ENCODE measurements around the gene TMEM39A. TPM values are rescaled to one million over a fixed set of nuclear protein-coding genes. Genes with fewer than 3 reads are reported as not detected.

The TMEM39A gene
- total RNA-seq, 2 experiments from 2014 or later, result 54.1 to 58.0 TPM

GRCh38 chr3:119443179-119443578 is 20.2 kb downstream of the TMEM39A start:
- Mint-ChIP-seq H3K9me3 (no peaks in the 10 kb centered on the region), H3K36me3 (ENCODE audit: low read depth) (peaks cover 85% of the 10 kb centered on the region), H3K4me1 (ENCODE audit: low read depth) (no peaks in the 10 kb centered on the region), H3K27ac (no peak overlapping the region), H3K4me3 (no peak overlapping the region), H3K27me3 (no peaks in the 10 kb centered on the region)
- DNase-seq (no peak), ATAC-seq (ENCODE audit: poor library complexity) (no peak)
- Histone ChIP-seq H3K27me3 (ENCODE audit: control insufficient read depth in 1 of 2, insufficient read depth in 2 of 2, low read length in 2 of 2) (no peaks in the 10 kb centered on the region), H3K4me3 (ENCODE audit: low read length) (no peak overlapping the region), H3K27ac (ENCODE audit: low read depth in 1 of 2, low read length in 2 of 2) (no peak overlapping the region), H3K4me1 (ENCODE audit: insufficient read depth, low read length) (no peaks in the 10 kb centered on the region), H3K36me3 (ENCODE audit: insufficient read depth, low read length) (peaks cover 47% of the 10 kb centered on the region), H3K9me3 (ENCODE audit: control insufficient read depth in 1 of 2, insufficient read depth in 1 of 2, low read length in 2 of 2) (no peaks in the 10 kb centered on the region)
- intact Hi-C loops (cut with DNase I, micrococcal nuclease), result no loop called here
- TF ChIP-seq, protein P1, sequence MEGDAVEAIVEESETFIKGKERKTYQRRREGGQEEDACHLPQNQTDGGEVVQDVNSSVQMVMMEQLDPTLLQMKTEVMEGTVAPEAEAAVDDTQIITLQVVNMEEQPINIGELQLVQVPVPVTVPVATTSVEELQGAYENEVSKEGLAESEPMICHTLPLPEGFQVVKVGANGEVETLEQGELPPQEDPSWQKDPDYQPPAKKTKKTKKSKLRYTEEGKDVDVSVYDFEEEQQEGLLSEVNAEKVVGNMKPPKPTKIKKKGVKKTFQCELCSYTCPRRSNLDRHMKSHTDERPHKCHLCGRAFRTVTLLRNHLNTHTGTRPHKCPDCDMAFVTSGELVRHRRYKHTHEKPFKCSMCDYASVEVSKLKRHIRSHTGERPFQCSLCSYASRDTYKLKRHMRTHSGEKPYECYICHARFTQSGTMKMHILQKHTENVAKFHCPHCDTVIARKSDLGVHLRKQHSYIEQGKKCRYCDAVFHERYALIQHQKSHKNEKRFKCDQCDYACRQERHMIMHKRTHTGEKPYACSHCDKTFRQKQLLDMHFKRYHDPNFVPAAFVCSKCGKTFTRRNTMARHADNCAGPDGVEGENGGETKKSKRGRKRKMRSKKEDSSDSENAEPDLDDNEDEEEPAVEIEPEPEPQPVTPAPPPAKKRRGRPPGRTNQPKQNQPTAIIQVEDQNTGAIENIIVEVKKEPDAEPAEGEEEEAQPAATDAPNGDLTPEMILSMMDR (IDR thresholded peaks at IDR 0.05), result no peak
- POLR2A ChIA-PET, result interaction anchor here (0.6 kb wide), 1 partner anchor 158 kb away, joined by 3 read pairs; no protein-coding TSS in a partner anchor
- CTCF ChIA-PET, result no interaction called here

DNA sequence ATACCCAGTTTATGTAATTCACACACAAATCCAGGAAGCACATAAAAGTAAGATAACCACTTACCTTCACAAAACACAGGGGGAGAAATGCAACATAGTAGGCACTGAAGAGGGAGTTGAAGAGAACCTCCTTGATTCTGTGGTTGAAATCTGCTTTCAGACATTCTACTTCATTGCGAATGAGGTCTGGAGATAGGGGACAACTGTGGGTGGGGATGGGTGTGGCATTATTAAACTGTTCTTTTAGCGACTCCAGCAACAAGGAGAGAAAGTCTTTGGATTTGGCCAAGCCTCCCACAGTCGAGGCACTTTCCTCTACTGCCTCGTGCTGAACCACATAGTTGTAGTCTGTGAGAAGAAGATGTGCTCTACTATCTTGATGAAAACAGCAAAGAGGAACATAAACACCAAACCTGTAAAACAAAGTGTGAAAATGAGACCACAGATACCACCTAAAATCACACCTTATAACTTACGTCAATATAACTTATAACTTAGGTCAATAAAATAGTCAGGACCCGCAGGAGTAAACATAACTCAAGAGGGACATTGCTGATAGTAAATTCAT is 25.6 kb downstream of the TMEM39A start:
- TF ChIP-seq, protein P1 (IDR thresholded peaks at IDR 0.05), result no peak
- no peaks in the 10 kb centered on the region for H3K27me3 Mint-ChIP-seq
- POLR2A ChIA-PET, result interaction anchor here (0.6 kb wide), 1 partner anchor 120 kb away, joined by 3 read pairs; no protein-coding TSS in a partner anchor

GRCh38 chr3:119436977-119437376 is 26.4 kb downstream of the TMEM39A start:
- Histone ChIP-seq H3K27ac (ENCODE audit: low read depth in 1 of 2, low read length in 2 of 2) (no peak overlapping the region), H3K9me3 (ENCODE audit: control insufficient read depth in 1 of 2, insufficient read depth in 1 of 2, low read length in 2 of 2) (no peaks in the 10 kb centered on the region), H3K27me3 (ENCODE audit: control insufficient read depth in 1 of 2, insufficient read depth in 2 of 2, low read length in 2 of 2) (no peaks in the 10 kb centered on the region), H3K4me1 (ENCODE audit: insufficient read depth, low read length) (no peaks in the 10 kb centered on the region), H3K36me3 (ENCODE audit: insufficient read depth, low read length) (peaks cover 63% of the 10 kb centered on the region), H3K4me3 (ENCODE audit: low read length) (no peak overlapping the region)
- no peaks in the 10 kb centered on the region for H3K27me3 Mint-ChIP-seq
- peaks cover under 1% of the 10 kb centered on the region for H3K9me3 Mint-ChIP-seq
- intact Hi-C loops (cut with DNase I, micrococcal nuclease), result no loop called here
- no peak for ATAC-seq (ENCODE audit: poor library complexity)
- H3K36me3 Mint-ChIP-seq (ENCODE audit: low read depth), result peaks cover 95% of the 10 kb centered on the region
- ChIA-PET CTCF (no interaction called here), POLR2A (no interaction called here)
- no peak overlapping the region for H3K4me3 Mint-ChIP-seq
- TF ChIP-seq, protein P1 (IDR thresholded peaks at IDR 0.05), result no peak
- H3K4me1 Mint-ChIP-seq (ENCODE audit: low read depth), result no peaks in the 10 kb centered on the region
- no peak overlapping the region for H3K27ac Mint-ChIP-seq
- DNase-seq, result no peak

More for the DNA sequence above, 25.6 kb downstream of the TMEM39A start:
- Mint-ChIP-seq H3K27ac (no peak overlapping the region), H3K9me3 (no peaks in the 10 kb centered on the region), H3K36me3 (ENCODE audit: low read depth) (peaks cover 95% of the 10 kb centered on the region), H3K4me3 (no peak overlapping the region), H3K4me1 (ENCODE audit: low read depth) (no peaks in the 10 kb centered on the region)
- peak in 1 of 14 experiments; percentile 15 for DNase-seq
- no peak overlapping the region for H3K27ac ChIP-seq (ENCODE audit: low read depth in 1 of 2, low read length in 2 of 2)
- H3K9me3 ChIP-seq (ENCODE audit: control insufficient read depth in 1 of 2, insufficient read depth in 1 of 2, low read length in 2 of 2), result no peaks in the 10 kb centered on the region
- no peak for ATAC-seq (ENCODE audit: poor library complexity)
- no peak overlapping the region for H3K4me3 ChIP-seq (ENCODE audit: low read length)
- H3K27me3 ChIP-seq (ENCODE audit: control insufficient read depth in 1 of 2, insufficient read depth in 2 of 2, low read length in 2 of 2), result no peaks in the 10 kb centered on the region
- H3K36me3 ChIP-seq (ENCODE audit: insufficient read depth, low read length), result peaks cover 62% of the 10 kb centered on the region
- CTCF ChIA-PET, result no interaction called here
- intact Hi-C loops (cut with DNase I, micrococcal nuclease), result no loop called here
- no peaks in the 10 kb centered on the region for H3K4me1 ChIP-seq (ENCODE audit: insufficient read depth, low read length)
